GM19468 (cell line): ENCODE measurements around the gene MRPL1.
"Not testable (repeated sequence)": the region's sequence is repeated elsewhere in the genome, so short reads cannot be mapped to it uniquely, and the experiment has no call there.

Experiments used
- ATAC-seq: cut with Tn5 transposase; IDR thresholded peaks from one replicate; pipeline ENCODE4 v1.9.1; 2021; ENCODE audit warnings: mild to moderate bottlenecking, moderate library complexity, moderate number of reproducible peaks; ENCODE audit not compliant: unreplicated experiment; ENCODE audit errors: extremely low read depth

Gene MRPL1

DNA sequence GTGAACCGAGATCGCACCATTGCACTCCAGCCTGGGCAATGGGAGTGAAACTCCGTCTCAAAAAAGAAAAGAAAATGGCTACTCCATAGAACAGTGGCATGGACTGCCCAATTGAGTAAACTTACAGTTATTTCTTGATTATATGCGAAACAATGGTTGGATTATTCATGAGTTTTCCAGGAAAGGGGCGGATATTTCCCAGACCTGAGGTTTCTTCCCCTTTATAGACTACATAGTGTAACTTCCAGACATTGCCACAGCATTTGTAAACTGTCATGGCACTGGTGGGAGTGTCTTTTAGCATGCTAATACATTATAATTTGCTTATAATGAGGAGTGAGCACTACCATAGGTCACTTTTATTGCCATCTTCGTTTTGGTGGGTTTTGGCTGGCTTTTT lies 14.1 kb upstream of the MRPL1 start:
- ATAC-seq: no peak

GRCh38 chr4:77849278-77849965 lies 13.2 kb upstream of the MRPL1 start:
- no peak for ATAC-seq

DNA sequence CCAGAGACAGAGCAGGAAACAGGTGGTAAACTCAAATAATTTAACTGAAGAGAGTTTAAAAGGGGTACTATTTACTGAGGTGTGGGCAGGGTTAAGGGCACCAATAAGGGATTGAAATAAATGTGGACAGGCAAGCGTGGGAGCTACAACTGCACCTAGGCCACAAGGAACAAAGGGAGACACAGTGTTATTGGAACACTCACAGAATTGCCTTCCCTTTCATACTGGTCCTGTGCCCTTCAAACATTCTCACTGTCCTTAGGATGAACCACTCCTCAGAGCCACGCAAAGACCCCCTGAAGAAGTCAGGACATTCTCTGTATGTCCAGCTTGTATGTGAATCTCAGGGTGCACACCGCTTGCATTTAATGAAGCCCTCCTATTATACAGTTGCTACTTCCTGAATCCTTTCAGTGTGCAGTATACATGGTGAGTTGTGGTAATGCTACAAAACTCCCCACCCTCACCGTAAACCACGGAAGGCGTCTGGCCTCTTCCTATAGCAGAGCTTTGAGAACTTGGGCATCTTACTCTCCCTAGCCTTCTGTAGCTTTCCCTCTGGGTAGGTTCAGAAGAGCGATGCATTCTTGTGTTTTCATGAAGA lies 9.6 kb upstream of the MRPL1 start:
- peak; percentile 69 for ATAC-seq

DNA sequence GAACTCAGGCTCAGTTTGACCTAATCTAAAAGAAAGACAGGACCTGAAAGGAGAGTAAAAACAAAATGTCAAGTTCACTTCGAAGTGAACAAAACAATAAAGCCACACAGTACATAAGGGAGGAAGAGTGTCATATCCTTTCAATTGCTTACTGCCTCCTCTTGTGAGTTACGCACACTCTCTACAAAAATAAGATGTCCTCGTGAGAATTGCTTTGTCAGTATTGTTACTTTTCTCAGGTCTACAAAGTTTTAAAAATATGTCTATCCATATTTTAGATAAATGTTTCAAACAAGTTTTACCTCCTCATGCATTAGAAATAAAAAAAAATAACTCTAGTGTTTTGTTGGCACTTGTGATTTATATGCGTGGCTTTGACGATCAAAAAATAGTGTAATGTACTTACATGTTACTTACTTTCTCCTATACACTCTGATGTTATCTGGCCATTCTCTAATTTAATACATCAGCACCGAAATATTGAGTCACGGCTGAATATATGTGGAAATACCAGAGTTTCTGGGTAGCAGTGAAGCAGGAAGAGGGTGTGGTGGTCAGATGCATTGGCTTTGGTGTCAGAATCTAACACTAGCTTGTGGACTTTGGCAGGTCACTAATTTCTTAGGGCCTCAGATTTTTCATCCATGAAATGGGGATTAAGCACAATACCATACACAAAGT lies 8.1 kb upstream of the MRPL1 start:
- ATAC-seq: no peak

GRCh38 chr4:77856152-77856551 lies 6.5 kb upstream of the MRPL1 start:
- no peak for ATAC-seq

DNA sequence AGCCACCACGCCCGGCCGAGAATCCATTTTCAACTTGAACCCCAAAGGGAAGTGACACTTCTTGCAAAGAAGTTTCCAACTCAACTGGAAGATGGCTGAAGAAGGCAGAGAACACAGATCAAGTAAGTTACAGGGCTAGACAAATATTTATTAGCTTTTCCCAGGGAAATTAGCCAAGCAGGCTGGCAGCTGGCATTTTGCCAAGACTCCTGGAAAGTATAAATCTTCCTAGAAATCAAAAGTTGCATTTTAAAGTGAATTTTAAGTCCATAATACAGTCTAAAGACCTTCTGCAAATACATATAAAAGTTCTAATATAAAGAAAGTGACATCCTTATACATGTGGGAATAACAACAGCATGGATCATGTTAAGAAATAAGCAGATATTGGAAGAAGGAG lies 3.4 kb upstream of the MRPL1 start:
- ATAC-seq: no peak

DNA sequence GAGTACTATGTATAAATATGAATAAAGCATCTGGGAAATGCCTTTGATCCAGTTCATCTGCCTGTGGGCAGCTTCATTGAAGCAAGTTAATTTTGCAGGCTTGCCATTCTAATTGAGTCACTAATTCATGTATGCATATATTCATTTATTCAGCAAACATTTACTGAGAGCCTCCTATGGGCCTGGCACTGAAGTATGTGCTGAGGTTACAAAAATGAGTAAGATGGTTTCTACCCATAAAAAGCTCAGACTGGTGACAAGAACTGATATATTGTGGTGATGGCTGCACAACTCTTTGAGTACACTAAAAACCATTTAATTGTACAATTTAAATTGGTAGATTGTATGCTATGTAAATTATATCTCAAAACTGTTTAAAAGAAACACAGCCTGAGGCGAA lies 1.1 kb upstream of the MRPL1 start:
- no peak for ATAC-seq

DNA sequence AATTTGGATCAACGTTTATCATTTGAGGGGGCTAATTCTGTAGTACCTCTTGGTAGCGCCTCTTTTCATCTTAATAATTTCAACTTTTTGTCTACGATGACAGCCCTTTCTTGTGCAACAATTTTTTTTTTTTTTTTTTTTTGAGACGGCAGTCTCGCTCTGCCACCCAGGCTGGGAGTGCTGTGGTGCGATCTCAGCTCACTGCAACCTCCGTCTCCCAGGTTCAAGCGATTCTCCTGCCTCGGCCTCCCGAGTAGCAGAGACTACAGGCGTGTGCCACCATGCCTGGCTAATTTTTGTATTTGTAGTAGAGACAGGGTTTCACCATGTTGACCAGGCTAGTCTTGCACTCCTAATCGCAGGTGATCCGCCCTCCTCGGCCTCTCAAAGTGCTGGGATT lies 711 bp downstream of the MRPL1 start:
- ATAC-seq: not testable (repeated sequence)

- ATAC-seq: no peak
Measured at GRCh38 chr4:77865259-77865658, 2.6 kb downstream of the MRPL1 start.

DNA sequence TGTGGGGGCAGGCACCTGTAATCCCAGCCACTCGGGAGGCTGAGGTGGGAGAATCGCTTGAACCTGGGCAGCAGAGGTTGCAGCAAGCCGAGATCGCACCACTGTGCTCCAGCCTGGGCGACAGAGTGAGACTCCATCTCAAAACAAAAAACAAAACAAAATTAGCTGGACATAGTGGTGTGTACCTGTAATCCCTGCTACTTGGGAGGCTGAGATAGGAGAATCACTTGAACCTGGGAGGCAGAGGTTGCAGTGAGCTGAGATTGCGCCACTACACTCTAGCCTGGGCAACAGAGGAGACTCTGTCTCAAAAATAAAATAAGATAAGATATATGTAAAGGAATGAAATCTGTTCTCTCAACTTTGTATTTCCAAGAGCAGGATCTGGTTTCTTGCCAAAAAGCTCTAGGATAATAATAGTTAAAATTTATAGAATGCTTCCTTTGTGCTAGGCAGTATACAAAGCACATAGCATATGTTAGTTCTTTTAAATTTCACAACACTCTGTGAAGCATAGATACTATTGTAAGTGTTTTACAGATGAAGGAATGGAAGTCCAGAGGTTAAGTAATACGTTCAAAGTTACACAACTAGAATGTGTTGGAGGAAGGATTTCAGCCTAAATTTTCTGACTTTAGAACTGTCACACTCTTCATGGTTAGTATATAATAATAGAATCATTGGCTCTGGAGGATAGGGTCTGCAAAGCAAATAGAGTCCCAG lies 10.3 kb downstream of the MRPL1 start:
- no peak for ATAC-seq

DNA sequence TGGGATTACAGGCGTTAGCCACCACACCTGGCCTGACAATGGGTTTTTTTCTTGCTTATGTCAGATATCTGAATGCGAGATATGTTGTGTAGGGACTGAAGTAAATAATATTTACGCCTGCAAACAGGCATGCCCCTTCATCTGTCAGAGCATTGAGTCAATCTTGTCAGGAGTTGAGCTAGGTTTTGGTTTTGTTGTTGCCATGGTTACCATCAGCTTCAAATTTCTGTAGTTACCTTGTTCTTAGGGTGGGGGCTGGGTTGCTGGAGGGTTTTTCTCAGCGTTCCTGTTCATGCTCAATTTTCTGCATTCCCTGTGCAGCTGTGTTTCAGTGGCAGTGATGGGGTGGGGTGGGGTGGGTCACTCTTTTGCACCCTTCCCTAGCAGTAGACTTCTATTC lies 14.5 kb downstream of the MRPL1 start:
- no peak for ATAC-seq

GRCh38 chr4:77877771-77878565 lies 15.3 kb downstream of the MRPL1 start:
- ATAC-seq: no peak

DNA sequence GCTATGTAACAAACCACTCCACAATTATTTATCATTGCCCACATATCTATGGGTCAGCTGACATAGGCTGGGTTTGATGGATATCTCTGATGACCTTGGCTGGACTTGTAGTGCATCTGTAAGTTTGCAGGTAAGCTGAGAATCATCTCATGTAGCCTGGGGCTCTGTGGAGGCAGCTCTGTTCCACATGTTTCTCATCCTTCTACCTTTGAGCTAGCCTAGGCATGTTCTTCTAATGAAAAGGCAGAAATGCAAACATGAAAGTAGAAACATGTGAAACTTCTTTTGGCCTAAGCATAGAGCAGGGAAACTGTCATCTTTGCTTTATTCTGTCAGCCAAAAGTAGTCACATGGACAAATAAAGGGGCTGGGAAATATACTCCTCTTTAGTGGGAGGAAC lies 18.2 kb downstream of the MRPL1 start:
- ATAC-seq: no peak

GRCh38 chr4:77881460-77882295 lies 19.0 kb downstream of the MRPL1 start:
- no peak for ATAC-seq

DNA sequence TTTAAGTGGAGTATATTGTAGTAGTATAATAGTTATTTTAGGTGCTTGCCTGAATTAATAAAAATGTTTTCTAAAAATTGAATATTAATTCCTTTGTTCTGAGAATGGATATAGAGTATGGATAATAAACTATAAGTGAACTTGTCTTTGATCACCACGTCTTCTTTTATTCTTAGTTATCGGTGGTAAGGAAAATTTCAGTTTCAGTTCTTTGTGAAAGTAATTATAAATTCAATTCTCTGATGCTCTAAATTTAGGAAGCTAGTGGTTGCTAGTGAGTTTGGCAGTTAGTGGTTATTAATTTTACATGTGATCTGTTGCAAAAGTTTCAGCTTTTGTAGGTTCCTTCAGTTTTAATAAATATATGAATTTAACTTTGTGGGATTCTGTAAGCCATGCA lies 30.8 kb downstream of the MRPL1 start:
- no peak for ATAC-seq

DNA sequence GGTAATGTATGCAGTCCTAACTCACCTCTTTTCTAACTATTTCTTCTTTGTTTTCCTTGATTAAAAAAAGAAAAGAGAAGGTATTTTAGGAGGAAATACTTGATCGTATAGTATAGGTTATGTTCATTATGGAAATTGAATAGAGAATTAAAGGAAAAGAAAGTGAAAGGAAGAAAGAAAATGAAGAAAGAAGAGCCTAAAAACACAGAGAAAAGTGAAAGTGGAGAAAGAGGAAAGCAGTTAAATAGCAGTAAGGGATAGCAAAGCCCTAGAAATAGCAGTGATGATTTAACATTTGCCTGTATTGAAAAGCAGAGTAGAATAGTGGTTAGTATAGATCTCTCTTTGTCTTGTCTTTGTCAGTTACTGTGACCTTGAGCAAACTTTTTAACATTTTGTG lies 37.0 kb downstream of the MRPL1 start:
- ATAC-seq: no peak

GRCh38 chr4:77903186-77903585 lies 40.6 kb downstream of the MRPL1 start:
- ATAC-seq: no peak

- ATAC-seq: no peak
Measured at GRCh38 chr4:77905651-77906263, 43.1 kb downstream of the MRPL1 start.

DNA sequence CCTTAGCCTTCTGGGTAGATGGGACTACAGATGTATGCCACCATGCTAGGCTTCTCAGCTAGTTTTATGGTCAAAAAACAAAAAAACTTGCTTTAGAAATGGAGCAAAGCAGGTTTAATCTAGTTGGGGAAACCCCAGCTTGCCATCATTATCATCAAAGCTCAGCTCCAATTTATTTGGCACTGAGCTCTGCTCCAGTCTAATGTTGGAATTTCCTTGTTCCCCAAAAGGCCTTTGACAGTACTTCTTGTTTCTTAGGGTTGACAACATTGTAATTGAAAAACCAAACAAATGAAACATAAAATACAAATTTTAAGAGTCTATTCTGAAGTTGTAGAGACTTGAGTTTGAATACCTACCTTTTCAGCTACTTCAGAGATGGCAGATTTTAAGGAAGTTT lies 48.0 kb downstream of the MRPL1 start:
- ATAC-seq: no peak
